Renal pelvis (tissue), 4 donors: ENCODE measurements around the gene ANXA6. TPM values are rescaled to one million over a fixed set of nuclear protein-coding genes. Genes with fewer than 3 reads are reported as not detected.

Experiments used
- DNase-seq: peaks from one replicate; pipeline ENCODE4 v3.0.0-alpha.2; 2013
- polyA plus RNA-seq, 3 donors: library from polyadenylated mRNA; unstranded; fragments of 120-200 nt; gene quantifications; one replicate each; pipeline ENCODE4 v1.2.1, GENCODE V29; 2013; ENCODE audit not compliant: insufficient read length in 3 of 3

Gene ANXA6
- polyA plus RNA-seq, 3 donors = 120 to 152 (median 140) TPM

DNA sequence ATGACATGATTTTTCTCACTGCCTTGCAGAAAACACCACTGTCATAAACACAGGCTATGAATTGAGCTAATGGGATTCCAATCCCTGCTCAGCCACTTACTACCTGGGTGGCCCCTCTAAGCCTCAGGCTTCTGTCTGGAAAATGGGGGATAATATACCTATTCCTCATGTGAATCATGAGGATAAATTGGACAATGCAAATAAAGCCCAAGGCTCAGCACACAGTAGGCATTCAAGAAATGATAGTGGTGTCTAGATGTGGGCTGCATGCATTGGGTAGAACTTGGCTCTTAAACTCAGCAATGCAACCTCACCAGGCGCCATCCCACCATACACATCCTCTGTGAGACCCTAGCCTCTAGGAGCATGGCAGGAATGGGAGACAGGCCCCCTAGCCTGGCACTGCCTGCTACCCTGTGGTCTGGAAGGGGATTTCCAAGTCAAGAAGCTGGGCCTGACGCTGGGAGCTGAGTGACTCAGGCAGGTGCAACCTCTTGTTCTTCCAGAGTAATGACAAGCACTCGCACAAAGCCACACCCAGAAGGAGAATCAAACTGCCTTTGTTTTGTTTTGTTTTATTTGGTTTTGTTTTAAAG, 74.4 kb downstream of the ANXA6 start:
- no peak for DNase-seq

DNA sequence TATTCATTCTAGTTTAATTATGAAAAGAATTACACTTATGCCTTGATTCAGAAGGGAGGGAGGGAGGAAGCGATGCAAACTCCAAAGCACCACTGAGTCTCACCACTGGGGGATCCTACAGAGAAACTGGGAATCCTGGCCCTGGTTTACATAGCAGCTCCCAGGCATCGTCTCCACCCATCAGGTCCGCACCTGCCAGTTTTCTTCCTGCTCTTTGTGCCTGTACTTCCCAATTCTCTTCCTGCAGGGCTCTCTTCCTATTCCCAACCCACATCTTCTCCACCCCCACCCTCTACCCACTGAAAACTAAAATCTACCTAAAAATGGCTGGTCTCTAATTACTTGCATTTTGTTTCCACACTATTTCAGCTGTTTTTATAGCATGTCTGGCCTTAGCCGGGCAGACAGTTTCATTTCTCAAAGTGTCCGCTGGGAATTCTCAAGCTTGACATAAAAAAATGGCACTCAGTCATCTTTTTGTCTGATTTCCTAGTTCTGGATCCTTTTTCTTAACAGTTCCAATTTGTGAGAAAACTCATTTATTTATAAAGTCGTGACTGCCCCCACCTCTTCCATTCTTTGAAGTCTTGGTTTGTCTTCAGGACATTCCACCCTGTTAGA, 75.2 kb downstream of the ANXA6 start:
- DNase-seq = no peak

DNA sequence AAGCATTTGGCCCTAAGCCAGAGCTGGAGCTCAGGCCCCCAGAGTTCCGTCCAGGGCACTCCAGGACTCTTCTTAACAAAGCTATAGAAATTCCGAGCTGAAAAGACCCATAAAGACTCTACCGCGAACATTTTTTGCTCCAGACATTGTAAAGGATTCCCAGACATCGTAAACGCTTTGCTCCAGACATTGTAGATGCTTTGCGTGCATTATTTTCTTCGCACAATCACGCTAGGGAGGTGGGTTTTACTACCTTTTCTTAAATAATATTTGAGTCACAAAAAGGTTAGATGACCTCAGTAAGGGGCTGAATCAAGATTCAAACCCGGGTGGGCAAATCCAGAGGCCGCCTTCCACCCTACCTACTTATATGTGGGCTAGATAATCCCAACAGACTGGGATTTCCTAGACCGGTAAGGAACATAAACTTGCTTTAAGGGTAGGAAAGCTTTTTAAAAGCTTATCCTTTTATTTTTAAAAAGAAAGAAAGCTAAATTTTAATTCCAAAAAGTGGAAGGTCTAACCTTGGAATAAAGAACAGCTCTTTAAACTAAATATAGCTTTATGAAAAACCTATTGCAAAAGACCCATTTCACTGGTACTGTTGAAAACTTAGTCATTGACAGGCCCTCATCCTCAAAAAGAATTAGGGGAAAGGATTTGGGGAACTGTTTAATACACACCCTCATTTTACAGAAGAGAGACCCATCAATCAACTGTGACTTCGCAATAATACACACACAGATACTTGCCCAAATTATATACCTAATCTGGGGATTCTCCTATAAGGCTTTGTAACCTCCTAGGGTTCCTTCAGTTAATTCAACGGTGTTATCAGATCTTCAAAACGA, 75.9 kb downstream of the ANXA6 start:
- DNase-seq = no peak

DNA sequence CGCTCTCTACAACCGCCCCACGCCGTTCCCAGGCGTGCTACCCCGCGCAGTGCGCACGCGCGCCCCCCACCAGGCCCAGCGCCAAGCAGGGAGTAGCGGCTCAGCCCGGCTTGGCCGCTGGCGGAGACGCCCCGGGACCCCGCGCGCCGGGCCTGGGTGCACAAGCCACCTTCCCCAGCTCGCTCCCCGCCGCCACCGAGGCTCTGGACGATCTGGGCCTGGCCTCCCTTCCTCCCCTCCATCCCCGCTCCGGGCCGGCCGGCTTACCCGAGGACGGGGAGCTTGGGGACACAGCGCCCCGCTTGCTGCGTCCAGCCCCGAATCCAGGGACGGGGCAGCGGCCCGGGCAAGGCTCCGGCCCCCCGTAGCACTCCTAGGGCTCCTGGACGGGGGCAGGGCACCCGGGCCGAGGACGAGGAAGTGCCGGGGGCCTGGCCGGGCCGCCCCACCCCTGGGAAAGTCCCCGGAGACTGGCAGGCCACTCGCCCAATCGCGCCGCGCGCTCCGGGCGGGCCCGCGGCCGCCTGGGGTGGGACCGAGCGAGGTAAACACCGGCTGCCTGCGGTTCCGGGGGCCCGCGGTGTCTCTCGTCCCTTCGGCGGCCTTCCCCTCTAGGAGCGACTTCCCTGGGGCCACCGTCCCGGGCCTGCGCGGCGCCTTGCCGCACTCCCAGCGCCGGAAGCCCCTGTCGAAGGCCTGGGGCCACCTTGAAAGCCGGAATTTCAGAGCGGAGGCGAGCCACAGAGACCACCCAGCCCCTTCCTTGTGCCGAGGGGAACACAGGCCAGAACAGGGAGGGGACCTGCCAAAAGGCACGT, 76.8 kb downstream of the ANXA6 start, which contains the start of gene TNIP1:
TNIP1 (minus strand) TSS at position 422 of the 818 bp plus-strand sequence. CDS start 15,939 bp downstream, outside the sequence.
- peak; percentile 86 for DNase-seq

DNA sequence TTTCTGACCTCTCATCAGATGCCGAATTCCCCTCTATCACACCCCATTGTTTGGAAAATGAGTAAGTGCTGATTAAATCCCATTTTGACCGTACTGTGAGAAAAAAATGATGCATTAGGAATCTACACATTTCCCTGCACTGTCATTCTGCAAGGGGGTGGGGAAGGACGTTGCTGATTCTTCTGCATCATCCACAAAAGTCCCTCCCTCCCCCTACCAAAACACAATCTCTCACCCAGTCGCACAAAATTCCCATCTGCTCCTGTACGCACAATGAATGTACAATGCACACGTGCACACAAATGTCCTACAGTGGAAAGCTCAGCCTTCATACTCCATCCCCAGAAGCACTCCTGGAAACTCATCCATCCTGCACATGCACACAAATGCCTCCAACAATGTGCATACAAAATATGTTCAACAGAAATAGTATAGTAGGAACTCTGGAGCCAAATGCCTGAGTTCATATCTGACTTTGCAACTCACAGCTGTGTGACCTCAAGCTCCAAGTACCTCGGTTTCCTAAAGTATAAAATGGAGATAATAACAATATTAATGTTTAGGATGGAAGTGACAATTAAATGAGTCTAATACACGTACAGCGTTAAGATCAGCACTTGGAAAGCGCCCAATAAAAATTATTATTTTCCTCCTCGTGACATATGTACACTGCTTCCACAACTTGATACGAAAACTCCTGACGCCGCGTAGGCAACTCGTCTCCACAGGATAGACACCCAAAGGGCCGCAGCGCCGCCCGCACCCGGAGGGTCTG, 77.6 kb downstream of the ANXA6 start:
- DNase-seq = no peak

DNA sequence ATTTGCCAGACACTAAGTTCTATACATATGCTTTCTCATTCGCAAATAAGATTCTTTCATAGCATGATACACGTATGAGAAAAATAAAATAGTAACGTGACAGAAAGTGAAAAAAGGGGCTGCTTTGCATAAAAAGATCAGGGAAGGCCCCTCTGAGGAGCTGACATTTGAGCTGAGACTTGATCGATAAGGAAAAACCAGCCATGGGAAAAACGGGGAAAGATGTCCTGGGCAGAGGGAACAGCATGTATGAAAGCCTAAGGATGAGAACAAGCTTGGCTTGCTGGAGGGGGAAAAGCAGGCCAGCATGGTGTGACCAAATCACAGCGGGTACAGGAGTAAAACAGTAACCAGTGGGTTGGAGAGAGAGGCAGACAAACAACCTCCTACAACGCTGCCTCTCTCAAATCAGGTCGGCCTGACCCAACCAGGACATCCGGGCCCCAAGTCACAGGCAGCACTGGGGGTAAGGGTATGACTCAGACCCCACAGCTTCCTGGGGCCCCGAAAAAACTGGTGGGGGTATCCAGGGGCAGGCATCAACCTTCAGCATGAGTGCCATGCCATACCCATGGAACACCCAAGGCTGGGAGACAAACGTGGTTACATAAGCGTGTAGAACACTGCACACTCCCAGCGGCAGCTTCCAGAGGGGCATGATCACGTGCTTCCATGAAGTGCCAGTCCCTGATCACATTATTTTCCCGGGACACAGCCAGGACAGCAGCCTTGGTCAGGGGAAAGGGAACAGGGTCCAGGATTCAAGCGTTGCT, 78.9 kb downstream of the ANXA6 start:
- DNase-seq = no peak

DNA sequence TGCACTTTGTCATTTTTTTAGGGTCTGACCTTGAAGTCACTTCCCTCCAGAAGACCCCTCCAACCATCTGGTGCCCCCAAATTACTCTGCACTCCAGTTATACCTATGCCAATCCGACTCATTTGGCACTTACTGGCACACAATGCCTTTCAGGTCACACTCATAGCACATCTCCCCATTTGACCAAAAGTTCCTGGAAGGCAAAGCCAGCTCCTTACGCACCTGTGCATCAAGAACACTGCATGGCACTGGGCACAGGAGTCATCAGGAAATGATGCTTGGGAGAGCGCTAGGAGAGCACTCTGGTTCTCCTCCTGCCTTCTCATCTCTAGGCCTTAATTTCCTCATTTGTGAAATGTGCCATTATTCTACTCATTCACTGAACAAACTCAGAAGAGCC, 79.6 kb downstream of the ANXA6 start:
- no peak for DNase-seq

DNA sequence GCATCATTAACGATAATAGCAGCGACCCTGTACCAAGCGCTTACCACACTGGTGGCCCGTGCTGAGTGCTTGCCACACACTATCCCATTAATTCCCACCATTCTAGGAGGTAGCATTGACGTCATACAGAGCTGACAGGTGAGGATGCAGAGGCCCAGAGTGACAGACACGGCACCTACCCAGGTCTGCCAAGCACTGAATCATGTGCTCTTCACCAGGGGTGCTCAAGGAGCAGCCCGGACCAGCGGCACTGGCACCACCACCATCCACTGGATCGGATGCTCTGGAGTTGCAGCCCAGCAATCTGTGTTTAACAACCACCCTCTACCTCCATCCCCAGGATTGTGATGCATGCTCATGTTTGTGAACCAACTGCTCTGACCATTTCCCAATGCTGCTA, 80.2 kb downstream of the ANXA6 start:
- no peak for DNase-seq

DNA sequence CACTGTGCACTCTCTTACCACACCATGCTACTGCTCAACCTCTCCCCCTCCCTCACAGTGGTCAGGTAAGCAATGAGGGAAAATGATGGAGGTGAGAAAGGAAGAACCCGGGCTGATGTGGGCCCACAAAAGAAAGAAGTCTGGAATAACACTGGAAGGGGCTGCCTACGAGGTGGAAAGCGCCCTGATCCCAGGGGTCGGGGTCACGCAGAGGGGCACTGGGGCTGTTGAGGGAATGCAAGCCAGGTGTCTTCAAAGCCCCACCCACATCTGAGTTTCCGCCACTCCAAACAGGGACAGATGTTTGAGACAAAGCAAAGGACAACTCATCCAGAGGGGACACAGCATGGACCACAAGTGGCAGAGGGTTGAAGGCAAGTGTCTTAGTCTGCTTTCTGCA, 81.0 kb downstream of the ANXA6 start:
- no peak for DNase-seq

DNA sequence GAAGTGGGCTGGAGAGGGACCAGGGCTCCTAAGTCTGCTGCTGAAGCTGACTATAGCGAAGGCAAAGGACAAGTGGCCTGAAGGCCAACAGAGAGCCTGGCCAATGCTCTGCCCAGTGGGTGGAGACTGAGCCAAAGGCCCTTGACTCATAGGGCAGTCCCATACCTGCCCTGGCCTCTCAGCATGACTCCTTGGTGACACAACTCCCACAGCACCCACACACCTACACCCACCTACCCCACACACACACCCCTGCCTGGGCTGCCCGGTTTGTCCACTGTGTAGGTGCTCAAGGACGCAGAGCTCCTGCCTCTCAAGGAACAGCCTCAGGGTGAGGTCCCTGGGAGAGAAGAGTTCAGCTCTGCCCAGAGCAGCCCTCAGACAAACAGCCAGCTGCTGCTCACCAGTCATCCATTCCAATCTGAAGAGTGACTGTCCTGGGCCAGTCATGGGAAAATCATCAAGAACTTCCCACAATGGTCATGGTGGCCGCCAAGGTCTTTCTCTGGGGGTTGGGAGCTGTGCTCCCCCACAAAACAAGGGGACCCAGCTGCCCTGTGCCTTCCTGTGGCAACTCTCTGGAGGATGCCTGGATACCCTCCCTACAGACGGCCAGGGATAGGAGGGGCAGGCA, 81.8 kb downstream of the ANXA6 start:
- DNase-seq = no peak

DNA sequence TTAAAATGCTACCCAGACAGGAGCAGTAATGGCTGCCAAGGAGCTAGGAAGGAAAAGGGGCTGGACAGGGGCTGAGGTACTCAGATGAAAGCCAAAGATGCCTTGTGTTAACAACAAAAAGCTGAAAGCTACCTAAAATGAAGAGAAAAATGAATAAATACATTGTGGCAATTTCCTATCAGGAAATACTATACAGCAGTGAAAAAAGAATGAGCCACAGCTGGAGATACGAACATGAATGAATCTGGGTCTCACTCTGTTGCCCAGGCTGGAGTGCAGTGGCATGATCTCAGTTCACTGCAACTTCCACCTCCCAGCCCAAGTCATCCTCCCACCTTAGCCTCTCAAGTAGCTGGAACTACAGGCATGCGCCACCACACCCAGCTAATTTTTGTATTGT, 83.0 kb downstream of the ANXA6 start:
- no peak for DNase-seq

DNA sequence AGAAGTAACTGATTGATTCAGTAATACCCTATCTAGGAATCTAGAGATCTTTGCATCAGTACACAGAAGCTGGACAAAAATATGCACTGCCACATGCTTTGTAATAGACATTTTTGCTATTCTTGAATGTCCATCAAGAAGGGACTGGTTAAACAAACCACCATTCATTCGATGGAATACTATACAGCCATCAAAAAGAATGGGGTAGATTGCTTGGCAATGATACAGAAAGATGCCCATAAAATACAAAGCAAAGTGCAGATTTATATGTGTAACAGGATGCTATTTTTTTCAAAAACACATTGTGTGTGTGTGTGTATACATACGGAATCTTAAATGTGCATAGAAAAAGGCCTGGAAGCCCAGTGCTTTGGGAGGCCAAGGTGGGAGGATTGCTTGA, 84.3 kb downstream of the ANXA6 start:
- DNase-seq = no peak

DNA sequence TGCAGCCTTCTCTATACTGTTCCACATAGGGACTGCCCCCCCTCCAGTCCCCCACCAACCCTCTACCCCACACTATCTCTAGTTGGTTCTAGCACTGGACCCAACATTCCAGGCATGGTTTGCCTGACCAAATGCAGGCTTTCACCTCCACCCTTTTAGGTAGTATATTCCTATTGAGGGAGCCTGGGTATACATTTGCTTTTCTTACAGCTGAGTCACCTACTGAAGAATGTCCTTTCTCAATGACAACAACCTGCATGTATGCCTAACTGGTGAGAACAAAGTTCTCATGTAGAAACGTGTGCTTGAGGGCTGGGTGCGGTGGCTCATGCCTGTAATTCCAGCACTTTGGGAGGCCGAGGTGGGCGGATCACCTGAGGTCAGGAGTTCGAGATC, 85.0 kb downstream of the ANXA6 start:
- no peak for DNase-seq

DNA sequence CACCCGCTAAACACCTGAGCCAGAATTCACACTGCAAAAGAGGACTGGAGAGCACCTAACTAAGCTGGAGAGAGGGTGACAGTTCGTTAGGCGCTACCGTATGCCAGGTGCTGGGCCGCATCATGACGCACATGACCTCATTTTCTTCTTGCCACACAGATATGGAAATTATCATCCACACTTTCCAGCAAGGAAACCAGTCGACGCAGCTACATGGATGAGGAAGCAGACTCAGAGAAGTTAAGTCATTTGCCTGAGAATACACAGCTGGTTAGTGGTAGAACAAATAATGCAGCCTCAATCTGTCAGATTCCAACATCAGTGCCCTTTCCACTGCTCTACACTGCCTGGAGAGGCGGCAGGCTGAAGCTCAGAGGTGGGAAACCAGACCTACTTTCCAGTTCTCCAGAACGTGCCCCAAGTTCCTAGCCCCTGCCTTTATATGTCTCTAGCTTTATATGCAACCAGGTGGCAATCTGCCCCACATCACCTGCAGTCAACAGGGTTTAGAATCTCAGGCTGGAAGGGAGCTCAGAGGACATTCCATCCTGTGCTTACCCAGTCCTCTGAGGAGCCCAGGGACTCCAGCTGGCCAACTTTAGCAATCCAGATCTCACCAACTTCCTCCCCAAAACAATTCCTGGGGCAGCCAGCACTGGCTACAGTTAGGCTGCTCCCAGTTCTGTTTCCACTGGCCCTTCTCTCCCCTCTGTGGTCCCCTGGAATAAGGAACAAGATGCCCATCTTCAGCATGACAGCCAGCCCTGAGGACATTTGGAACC, 85.5 kb downstream of the ANXA6 start:
- DNase-seq = no peak

DNA sequence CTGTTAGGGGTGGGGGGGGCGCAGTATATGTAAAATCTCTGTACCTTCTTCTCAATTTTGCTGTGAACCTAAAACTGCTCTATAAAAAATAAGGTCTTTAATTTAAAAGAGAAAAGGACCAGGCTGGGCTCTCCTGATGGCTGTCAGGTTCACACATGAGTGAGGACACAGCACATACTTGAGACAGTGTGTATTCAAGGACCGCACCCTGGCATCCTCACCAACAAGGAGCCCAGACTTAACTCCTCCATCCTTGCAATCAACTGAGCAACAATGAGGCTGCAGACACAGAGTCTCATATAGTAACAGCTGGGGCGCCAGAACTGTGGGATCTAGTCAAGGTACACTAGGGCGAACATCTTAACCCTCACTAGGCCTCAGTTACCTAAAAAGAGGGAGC, 86.6 kb downstream of the ANXA6 start:
- DNase-seq = no peak

DNA sequence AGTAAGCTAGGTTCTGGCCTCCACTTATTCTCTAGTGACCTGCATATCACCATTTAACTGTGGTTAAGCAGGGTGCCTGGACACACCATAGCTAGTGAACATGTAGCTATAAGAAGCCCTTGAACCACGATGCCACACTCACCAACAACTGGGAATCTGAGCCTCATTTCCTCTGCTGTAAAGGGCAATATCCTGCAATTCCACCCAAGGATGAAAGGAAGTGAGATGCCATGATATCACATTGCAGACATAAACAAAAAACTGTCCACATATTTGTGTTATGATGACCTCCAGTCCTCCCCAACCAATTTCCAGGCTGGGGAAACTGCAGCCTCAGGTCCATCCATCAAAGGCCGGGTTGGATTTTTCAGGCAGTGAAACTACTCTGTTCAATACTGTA, 87.1 kb downstream of the ANXA6 start:
- DNase-seq = no peak

DNA sequence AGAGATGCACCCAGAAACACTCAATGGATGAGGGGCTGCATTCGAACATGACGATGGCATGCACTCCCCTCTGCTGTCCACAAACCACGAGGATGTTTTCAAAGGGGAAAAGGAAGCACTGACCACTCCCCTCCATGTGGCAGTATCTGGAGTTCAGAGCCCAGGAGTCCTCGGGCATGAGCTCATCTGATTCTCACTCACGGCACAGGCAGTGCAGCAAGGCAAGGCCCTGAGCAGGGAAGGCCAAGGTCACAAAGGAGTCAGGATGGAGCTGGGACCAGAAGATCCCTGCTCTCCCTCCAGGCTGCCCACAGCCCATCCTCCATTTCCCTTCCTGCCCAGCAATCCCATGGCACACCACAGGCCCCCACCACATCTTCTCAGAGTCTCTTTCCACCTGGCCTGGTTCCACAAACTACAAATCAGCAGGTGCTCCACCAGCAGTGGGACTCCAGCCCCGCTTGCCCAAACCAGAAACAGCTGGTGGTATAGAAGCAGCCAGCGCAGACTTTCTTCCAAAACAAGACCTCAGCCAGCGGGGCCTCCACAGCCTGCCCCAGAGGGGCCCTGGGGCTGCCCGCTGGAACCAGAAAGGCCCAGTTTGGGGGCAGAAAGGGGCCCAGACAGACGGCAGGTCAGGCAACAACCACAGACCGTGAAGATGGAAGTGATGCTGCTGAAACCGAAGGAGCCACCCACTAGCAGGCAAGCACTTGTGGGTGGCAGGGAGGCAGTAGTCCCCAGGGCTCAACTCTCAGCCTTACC, 89.0 kb downstream of the ANXA6 start:
- DNase-seq = no peak

DNA sequence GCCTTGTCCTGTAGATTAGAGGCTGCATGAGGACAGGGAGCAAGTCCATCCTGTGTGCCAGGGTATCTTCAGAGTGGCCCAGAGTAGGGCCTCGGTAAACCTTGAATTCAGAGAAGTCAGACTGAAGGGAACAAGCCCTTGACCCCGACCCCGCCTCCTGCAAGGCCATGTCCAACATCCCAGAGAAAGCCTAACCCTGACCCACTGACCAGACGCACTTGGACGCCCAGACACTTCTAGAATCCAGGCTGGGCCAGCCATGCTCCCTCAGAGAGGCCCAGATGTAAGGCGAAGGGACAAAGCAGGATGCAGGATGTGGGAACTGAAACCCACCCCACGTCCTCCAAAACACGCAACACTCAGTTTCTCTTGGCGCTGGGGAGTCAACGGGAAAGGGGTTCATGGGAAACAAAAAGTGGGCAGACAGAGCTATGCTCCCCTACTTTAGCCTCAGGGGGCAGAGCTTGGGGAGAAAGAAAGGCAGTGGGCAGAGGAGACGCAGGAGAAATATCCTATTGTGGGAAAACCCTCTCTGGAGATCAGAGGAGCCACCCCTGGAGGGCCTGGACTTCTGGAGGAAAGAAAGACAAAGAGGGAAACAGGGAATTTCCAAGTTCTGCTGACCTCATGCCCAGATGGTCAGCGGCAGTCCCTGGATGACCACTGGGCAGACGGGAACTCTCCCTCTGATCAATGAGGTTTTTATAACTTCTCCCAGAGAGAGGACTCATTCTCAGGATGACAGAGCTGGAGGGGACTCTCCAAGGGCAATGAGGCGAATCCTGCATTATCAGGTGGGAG, 89.7 kb downstream of the ANXA6 start:
- no peak for DNase-seq
